A375 (cell line): ENCODE measurements around the gene B3GAT1. TPM values are rescaled to one million over a fixed set of nuclear protein-coding genes. Genes with fewer than 3 reads are reported as not detected.

Experiments
- total RNA-seq: library from RNA; depleted of rRNA; stranded (reverse); fragments of >200 nt; shearing (Covaris generic); gene quantifications from 2 replicates; pipeline ENCODE4 v1.2.3, GENCODE V29; 2014; rRNA removed

B3GAT1 gene
- total RNA-seq = 2.4 and 2.8 TPM in 2 replicates

GRCh38 chr11:134412203-134413042, at the start of gene B3GAT1:
TSS of gene B3GAT1 (minus strand) at chr11:134412242. CDS start at chr11:134387659, 24,583 bp downstream.

GRCh38 chr11:134331354-134332188, 80.5 kb downstream of the B3GAT1 start, which contains the start of gene GLB1L2:
TSS of gene GLB1L2 (plus strand) at chr11:134331988. CDS start at chr11:134332062, 74 bp downstream.

Other genes starting within 250 kb of the B3GAT1 start
- gene NCAPD3, start 188.3 kb downstream of the B3GAT1 start, total RNA-seq = 56.1 and 65.4 TPM in 2 replicates
- 37.5 and 42.0 TPM in 2 replicates for gene VPS26B, start 187.6 kb downstream of the B3GAT1 start, total RNA-seq
- 75.7 and 76.9 TPM in 2 replicates for gene THYN1, start 158.9 kb downstream of the B3GAT1 start, total RNA-seq
- gene ACAD8, start 158.7 kb downstream of the B3GAT1 start, total RNA-seq = 17.7 and 20.0 TPM in 2 replicates
- not detected in 2 replicates for gene GLB1L3, start 135.9 kb downstream of the B3GAT1 start, total RNA-seq
- gene GLB1L2, start 80.3 kb downstream of the B3GAT1 start, total RNA-seq = 16.6 and 17.7 TPM in 2 replicates